Psoas muscle (tissue), 8 donors: ENCODE measurements around the gene CIPC. TPM values are rescaled to one million over a fixed set of nuclear protein-coding genes. Genes with fewer than 3 reads are reported as not detected.

ENCODE experiments used
- ATAC-seq, 4 donors: fragments of 200-7000 bp; cut with Tn5 transposase; one replicate each; pipeline ENCODE4 v1.9.1; 2020; ENCODE audit warnings: moderate library complexity in 3 of 4, mild to moderate bottlenecking in 2 of 4
- DNase-seq, 2 donors: peaks; one replicate each; pipeline ENCODE4 v3.0.0-alpha.2; 2020
- H3K27ac ChIP-seq: fragments of 200-600 bp; one replicate; pipeline ENCODE4 v1.8.0; 2022
- H3K27me3 ChIP-seq, 3 donors: fragments of 200-600 bp in 1 of 3; one replicate each; pipeline versions ENCODE4 v1.6.1 to v1.8.0; 2013 to 2022; ENCODE audit warnings: low read length in 2 of 3, mild to moderate bottlenecking in 2 of 3, moderate library complexity in 1 of 3; ENCODE audit not compliant: insufficient read depth in 3 of 3
- H3K36me3 ChIP-seq, 2 donors: fragments of 200-600 bp in 1 of 2; one replicate each; pipeline versions ENCODE4 v1.6.1 to v1.8.0; 2013 to 2022; ENCODE audit warnings: low read depth in 1 of 2, mild to moderate bottlenecking in 1 of 2, moderate library complexity in 1 of 2; ENCODE audit not compliant: insufficient read depth in 1 of 2
- H3K4me1 ChIP-seq: fragments of 200-600 bp; one replicate; pipeline ENCODE4 v1.8.0; 2022
- H3K4me3 ChIP-seq: fragments of 200-600 bp; one replicate; pipeline ENCODE4 v1.8.0; 2022; ENCODE audit warnings: mild to moderate bottlenecking
- H3K9me3 ChIP-seq: fragments of 200-600 bp; one replicate; pipeline ENCODE4 v1.8.0; 2022
- CTCF ChIP-seq: fragments of 200-600 bp; IDR thresholded peaks from one replicate; pipeline ENCODE4 v1.8.0; 2022; ENCODE audit warnings: antibody characterized with exemption
- WGBS, 3 donors: extraction: QIAGEN DNeasy Blood & Tissue Kit; methylation state at CpG; one replicate each; pipeline versions ENCODE4 v1.1.6 to v1.1.7; 2013; 5-methylcytosine and 5-hydroxymethylcytosine counted together
- intact Hi-C, 2 donors: fragments of 100-400 bp; cut with DNase I; formaldehyde crosslinking; loops; one replicate each; pipeline versions ENCODE4 v1.11.0 to v1.14.2; 2022
- polyA plus RNA-seq, 3 donors: library from polyadenylated mRNA; stranded (reverse); fragments of 200-250 nt; gene quantifications; one replicate each; pipeline ENCODE4 v1.2.3, GENCODE V29; 2013
- total RNA-seq, 4 donors: library from RNA; stranded (reverse); fragmentation: NEBNext Ultra II Directional in 2 of 4; extraction: Animal tissue kit (Norgen Biotek cat#: 25700) in 2 of 4; gene quantifications; one replicate each; pipeline versions ENCODE4 v1.2.1 to v1.2.4, GENCODE V29; 2021 to 2023
- donor health status: healthy with polysubstance abuse.
- donor health status: DM: no; HTN: no; CAD: no; lungs with moderate emphysema.
- donor health status: Bipolar disorder and iron deficiency.
- donor health status: healthy.
- donor health status: DM: yes; HTN: yes; CAD: no.
- donor health status: DM: no; HTN: no; CAD: no.
- donor health status: DM: no; HTN: no; CAD: no.
- donor health status: DM: yes; HTN: yes; CAD: no.

CIPC gene
- total and polyA plus RNA-seq, 7 donors: 23.1 to 133 (median 101) TPM

GRCh38 chr14:77063571-77064171 lies 34.4 kb upstream of the CIPC start:
- no peak overlapping the region for H3K4me3 ChIP-seq
- DNase-seq (no peak), ATAC-seq (no peak)
- H3K27ac ChIP-seq: no peak overlapping the region
- TF ChIP-seq CTCF: no peak
- H3K36me3 ChIP-seq: no peaks in the 10 kb centered on the region
- no peaks in the 10 kb centered on the region for H3K9me3 ChIP-seq
- H3K4me1 ChIP-seq: peaks cover 14% of the 10 kb centered on the region
- intact Hi-C loops: no loop called here
- WGBS, 3 donors: 63 to 66% (median 66%) methylated on average over 10 of the region's 10 CpGs
- no peaks in the 10 kb centered on the region for H3K27me3 ChIP-seq

DNA sequence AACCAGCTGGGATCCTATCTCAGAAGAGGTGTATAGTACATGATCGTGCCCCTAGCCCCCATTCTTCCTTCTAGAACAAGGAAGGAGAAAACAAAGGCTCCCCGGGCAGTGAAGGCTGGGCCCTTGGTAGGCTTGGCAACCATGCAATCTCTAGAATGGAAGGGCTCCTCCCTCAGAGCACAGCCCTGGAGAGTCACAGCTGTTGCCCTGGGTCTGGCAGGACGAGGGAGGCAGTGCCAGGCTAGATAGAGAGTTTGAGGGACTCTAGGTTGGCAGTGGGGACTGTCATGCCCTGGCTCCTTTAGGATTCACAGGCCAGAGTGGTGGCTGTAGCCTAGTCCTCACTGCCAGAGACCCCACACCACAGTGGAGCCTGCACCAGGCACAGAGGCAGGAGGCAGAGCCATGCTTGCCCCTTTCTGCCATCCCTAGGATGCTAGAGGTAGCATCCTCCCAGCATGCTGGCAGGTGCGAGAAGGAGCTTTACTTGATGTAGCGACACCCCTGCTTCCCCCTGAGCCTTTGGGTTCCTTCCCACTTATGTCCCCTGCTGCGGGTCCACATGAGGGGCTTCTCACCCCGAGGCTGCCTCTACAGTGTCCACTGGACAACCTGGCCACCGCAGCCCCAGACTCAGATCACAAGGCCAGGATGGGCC lies 33.4 kb upstream of the CIPC start:
- ATAC-seq (no peak), DNase-seq (no peak)
- Histone ChIP-seq H3K4me3 (no peak overlapping the region), H3K36me3 (no peaks in the 10 kb centered on the region), H3K27ac (no peak overlapping the region), H3K4me1 (peaks cover 15% of the 10 kb centered on the region), H3K9me3 (no peaks in the 10 kb centered on the region), H3K27me3 (no peaks in the 10 kb centered on the region)
- intact Hi-C loops: loop anchor here in 1 of 2 donors (5.0 kb wide), 1 partner anchor 37 kb away; the partner anchor contains the start of gene IRF2BPL
- 64 to 74% (median 65%) methylated on average over 8 of the region's 8 CpGs for WGBS, 3 donors
- TF ChIP-seq CTCF: no peak

- intact Hi-C loops: loop anchor here in 1 of 2 donors (5.0 kb wide), 1 partner anchor 39 kb away; the partner anchor contains the start of gene IRF2BPL
- no peak for DNase-seq
- no peak overlapping the region for H3K27ac ChIP-seq
Observed at GRCh38 chr14:77065851-77066577, 32.0 kb upstream of the CIPC start.

GRCh38 chr14:77066578-77067172 lies 31.4 kb upstream of the CIPC start:
- DNase-seq (no peak), ATAC-seq (no peak)
- Histone ChIP-seq H3K27me3 (no peaks in the 10 kb centered on the region), H3K4me1 (peaks cover 24% of the 10 kb centered on the region), H3K27ac (no peak overlapping the region), H3K9me3 (no peaks in the 10 kb centered on the region), H3K4me3 (no peak overlapping the region), H3K36me3 (no peaks in the 10 kb centered on the region)
- no peak for TF ChIP-seq CTCF
- 41 to 55% (median 49%) methylated on average over 10 of the region's 10 CpGs for WGBS, 3 donors
- intact Hi-C loops: loop anchor here in 1 of 2 donors (5.0 kb wide), 1 partner anchor 39 kb away; the partner anchor contains the start of gene IRF2BPL

More at GRCh38 chr14:77065851-77066577, 32.0 kb upstream of the CIPC start:
- Histone ChIP-seq H3K4me3 (no peak overlapping the region), H3K27me3 (no peaks in the 10 kb centered on the region), H3K4me1 (peaks cover 24% of the 10 kb centered on the region), H3K36me3 (no peaks in the 10 kb centered on the region), H3K9me3 (no peaks in the 10 kb centered on the region)
- TF ChIP-seq CTCF: no peak
- ATAC-seq: no peak
- WGBS, 3 donors: 74 to 84% (median 82%) methylated on average over 6 of the region's 6 CpGs
